ENCODE data around the gene MAPKBP1.

GRCh38 chr15:41854443-41854842 is 80.2 kb downstream of the MAPKBP1 start:
- TF ChIP-seq, protein P1, sequence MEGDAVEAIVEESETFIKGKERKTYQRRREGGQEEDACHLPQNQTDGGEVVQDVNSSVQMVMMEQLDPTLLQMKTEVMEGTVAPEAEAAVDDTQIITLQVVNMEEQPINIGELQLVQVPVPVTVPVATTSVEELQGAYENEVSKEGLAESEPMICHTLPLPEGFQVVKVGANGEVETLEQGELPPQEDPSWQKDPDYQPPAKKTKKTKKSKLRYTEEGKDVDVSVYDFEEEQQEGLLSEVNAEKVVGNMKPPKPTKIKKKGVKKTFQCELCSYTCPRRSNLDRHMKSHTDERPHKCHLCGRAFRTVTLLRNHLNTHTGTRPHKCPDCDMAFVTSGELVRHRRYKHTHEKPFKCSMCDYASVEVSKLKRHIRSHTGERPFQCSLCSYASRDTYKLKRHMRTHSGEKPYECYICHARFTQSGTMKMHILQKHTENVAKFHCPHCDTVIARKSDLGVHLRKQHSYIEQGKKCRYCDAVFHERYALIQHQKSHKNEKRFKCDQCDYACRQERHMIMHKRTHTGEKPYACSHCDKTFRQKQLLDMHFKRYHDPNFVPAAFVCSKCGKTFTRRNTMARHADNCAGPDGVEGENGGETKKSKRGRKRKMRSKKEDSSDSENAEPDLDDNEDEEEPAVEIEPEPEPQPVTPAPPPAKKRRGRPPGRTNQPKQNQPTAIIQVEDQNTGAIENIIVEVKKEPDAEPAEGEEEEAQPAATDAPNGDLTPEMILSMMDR (IDR thresholded peaks at IDR 0.05): no peak
- TF ChIP-seq POLR2A (IDR thresholded peaks at IDR 0.05): no peak
